Stimulated activated CD8-positive, alpha-beta memory T cell treated with anti-CD3 and anti-CD28 coated beads, Interleukin-15, amount 100 ng/mL, for 1 hour (primary cell): ENCODE measurements around the gene SBNO2.

ENCODE experiments used
- DNase-seq: peaks from one replicate; pipeline ENCODE4 v3.0.0-alpha.2; 2020; ENCODE audit warnings: low read depth

The SBNO2 gene

DNA sequence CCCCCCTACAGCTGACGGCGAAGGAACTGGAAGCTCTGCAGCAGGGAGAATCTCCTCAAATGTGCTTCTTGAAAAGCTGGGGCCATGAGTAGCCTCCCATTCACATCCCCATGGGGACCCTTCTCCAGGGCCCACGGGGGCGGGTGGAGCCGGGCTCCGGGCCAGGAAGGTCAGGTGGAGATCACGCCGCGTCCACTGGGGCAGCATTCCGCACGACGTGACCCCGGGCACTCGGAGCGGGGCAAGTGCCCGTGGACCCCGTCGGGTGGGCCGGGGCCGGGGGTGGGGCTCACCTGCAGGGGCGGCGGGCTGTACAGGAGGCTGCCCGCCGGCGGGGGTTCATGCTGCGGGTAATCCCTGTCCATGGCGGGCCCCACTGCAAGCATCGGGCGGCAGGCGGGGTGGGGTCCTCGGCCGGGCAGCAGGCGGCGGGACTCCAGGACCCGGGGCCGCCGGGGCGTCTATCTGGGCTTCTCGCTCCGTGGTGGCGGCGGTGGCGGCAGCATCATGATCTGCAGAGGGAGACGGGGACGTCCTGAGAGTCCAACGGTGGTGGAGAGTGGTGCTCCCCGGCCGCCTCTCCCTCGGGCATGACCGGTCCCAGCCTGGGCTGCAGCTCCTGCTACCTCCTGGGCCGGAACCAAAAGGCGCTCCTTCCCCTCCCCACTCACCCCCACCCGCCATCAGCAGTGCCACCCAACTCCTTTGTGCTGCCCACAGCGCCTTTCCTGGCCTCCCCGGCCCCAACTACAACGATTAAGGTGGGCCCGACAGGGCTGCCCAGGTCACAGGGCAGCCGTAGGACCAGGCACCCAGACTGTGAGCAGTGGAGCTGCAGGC lies 20.0 kb downstream of the SBNO2 start:
- no peak for DNase-seq

DNA sequence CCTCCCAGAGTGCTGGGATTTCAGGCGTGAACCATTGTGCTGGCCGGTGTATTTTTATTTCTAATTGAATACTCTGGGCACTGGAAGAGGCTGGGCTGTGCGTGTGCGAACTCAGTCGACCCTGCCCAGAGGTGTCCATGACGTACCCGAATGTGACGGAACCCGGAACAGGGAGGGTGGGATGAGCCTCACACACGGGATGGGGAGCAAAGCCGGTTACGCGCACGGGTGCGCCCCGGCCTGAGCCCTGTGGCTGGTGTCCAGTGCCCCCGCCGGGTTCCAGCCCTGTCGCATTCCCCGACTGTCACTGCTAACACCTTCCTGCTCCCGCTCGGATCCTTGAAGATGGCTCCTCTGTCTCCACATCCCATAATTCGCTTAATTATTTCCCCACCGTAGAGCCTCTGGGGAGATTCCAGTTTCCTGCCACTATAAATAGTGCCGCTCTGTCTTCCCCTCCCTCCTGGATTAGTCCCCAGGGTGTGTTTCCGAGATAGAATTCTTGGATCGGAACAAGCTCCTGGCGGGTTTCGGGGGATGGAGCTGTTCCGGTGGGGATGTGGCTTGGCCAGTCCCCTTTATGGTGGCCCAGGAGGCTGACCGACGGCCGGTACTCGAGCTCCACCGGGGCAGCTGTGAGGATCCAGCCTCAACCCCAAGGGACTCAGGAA lies 22.0 kb downstream of the SBNO2 start:
- DNase-seq: no peak

DNA sequence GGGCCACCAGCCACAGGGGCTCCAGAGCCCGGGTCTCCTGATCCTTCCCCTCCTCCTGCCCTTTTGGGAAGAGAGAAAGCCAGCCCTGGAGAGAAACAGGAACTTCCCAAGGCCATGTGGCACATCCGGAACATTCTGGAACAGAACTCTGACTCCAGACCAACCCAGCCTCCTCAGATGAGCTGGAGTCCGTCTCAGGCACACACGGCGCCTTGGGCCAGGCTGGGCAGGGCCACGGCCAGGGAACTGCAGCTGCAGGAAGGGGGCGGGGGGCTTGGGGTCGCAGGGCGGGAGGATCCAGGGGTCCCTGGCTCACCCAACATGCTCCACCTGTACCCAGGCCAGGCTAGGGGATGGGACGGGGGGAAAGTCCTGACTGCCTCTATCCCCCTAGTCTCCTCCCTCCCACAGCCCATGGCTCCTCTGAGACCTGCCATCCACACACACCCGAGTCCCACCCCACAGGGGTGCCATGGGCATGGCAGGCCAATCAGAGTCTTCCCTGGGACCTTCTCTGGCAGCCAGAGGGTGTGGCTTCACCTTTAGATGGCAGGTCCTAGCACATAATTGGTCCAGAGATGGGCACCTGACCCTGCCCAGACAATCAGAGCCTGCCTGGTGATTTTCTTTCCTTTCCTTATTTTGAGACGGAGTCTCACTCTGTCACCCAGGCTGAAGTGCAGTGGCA lies 22.9 kb downstream of the SBNO2 start:
- DNase-seq: no peak

DNA sequence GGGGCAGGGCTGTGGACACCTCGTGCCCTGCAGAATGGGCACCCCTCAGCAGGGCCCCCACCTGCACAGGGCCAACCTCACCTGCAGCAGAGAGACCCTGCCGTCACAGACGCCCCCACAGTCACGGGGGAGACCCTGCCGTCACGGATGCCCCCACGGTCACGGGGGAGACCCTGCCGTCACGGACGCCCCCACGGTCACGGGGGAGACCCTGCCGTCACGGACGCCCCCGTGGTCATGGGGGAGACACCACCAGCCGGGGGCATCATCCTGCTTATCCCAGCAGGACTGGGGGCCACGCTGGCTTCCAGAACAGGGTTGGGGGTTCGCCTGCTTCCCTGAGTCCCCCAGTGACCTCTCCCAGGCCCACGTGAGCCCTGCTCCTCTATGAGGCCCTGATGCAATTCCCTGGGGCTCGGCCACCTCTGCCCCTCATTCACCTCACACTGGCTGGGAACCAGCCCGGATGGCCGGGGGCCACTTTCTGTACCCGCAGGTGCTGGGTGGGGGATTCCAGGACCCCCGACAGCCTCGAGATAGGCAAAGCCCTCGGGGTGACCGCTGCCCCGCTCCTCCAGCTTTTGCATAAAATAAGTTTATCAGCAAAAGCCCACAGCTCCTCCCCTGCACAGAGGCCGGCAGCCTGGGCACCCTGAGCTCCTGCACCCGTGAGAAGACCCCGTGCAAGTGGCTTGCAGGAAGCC lies 23.6 kb downstream of the SBNO2 start:
- DNase-seq: no peak

DNA sequence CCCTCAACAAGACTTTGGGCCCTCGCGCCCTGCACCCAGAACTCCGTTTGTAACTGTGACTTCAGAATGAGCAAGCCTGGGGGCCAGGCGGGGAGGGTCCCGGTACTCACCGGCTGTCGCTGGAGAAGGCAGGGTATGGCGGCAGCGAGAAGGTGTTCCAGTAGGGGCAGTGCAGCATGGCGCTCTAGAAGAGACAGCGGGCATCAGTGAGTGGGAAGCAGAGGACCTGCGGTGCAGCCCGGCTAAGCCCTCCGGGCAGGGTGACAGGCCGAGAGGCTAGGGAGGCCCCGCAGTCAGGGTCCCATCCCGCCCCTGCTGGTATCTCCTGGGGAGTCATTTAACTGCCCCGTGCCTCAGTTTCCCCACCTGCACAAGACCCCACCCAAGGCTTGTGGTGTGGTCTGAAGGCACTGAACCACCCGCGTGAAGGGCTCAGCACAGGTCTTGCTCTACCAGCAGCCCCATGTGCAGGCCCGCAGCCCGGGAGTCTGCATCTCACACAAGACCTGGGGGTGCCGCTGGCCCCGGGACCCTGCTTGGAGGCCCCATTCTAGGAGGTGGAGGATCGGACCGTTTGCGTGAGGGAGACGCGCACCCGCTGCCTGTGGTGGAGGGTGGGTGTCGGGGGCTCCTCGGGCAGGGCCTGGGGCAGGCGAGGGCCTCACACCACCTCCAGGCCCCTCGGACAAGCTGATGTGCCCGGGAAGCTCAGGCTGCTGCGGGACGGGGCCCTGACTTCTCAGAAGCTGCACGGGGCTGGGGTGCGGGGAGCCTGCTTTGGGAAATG lies 24.6 kb downstream of the SBNO2 start:
- no peak for DNase-seq

DNA sequence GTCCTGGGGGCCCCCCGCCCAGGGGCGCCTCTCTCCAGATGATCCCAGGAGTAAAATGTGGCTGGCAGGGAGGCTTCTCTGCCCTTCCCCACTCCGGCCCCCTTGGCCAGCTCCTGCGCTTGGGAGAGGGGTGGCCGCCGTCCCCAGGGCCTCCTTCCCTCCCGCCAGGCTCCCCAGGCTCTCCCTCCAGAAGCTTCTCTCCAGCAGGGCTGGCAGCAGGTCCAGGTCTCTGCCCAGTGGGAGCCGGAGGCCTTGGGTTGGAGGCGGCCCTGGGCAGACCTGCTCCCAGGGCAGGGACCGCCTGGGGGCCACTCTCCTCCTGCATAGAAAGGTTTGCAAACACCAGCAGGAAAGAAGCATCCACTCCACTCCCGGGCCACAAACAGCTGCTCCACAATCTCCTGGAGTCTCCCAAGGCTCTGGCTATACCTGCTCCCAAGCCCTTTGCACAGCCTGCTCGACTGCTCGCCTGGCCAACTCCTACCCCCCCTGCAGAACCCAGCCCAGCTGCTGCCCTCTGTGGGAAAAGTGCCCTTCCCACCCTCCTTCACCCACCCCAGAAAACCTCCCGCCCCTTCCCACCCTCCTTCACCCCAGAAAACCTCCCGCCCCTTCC lies 26.0 kb downstream of the SBNO2 start:
- no peak for DNase-seq

DNA sequence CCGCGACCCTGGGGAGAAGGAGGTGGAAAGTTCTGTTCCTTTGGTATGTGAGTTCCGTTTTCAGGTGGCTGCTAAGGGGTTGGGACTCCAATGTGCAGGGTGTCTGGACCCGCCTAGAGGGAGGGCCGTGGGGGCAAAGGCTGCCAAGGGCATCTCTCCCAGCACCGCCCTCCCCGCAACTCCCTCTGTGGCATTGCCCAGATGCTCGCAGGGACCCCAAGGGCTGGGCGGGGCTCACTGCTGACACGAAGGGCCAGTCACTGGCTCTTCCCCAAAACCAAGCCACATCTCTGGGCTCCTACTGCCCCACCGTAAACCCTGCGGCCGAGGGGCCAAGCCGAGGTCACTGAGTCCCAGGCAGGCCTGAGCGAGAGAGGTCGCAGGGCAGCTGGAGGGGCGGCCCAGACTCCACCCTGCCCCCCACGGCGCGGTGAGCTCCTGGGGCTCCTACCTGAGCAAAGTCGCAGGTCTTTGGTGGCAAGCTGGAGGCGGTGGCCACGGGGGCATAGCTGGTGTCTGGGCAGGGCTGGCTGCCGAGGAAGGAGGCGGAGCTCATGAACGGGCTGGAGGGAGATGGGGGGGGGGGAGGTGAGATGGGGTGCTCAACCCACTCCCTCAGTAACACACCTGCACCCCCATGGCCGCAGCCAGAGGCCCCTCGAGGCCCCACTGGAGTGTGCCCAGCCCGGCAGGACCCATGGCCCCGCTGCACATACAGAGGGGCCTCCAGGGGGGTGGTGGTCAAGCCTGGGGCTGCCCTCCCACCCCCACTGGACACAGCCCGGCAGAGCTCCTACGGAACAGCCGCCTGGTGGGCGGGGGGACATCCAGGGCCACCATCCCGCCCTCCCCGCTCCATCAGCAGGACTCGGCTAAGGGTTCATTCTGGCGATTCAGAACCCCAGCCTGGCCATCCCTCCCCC lies 26.9 kb downstream of the SBNO2 start:
- no peak for DNase-seq

DNA sequence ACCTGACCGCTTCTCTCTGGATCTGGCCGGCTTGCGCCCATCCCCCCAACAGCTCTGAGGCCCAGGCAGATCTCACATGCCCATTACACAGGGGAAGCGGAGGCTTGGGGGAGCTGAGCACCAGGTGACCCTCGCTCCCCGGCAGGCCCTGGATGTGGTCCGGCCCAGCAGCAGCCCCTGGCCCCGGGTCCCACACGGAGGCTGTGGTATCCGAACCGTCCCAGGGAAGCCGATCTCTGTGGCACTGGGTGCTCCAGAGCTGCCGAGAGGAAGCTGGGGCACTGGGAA lies 27.7 kb downstream of the SBNO2 start:
- DNase-seq: no peak

DNA sequence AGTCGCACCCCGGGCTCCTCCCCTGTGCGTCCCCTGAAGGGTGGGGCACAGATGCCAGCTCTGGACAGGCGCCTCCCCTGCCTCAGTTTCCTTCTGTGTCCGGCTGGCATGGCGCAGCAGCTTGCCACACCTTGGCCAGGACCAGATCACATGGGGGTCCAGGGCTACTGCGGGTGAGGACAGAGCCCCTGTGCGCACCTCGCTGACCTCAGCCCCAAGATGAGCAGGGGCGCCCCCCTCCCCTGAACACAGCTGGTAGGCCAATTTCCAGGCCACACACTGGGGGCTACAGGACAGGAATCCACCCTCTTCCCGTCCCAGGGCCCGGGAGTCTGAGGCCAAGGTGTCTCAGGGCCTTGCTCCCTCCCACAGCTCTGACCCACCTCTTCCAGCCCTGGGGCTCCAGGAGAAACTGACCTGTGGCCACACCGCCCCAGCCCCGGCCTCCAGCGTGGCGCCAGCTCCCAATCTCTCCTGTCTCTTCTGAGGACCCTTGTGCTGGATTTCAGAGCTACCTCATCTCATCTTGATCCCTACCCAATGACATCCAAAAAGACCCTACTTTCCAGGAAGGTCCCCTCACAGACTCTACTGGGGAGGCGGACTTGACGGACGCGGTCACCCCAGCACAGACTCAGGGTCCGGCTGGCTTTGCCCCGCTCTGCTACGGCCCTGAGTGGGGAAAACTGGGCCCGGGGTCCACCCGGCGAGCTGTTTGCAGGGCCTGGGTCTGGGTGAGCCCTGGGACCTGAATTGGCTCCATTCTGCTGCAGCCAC lies 28.2 kb downstream of the SBNO2 start:
- DNase-seq: no peak

DNA sequence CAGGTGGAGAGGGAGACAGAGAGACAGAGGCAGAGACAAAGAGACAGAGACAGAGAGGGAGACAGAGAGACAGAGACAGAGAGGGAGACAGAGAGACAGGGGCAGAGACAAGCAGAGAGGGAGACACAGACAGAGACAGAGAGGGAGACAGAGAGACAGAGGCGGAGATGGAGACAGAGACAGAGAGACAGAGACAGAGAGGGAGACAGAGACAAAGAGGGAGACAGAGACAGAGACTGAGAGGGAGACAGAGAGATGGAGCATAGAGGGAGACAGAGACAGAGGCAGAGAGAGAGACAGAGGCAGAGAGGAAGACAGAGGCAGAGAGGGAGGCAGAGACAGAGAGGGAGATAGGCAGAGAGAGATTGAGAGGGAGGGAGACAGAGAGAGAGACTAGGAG lies 29.3 kb downstream of the SBNO2 start:
- no peak for DNase-seq

DNA sequence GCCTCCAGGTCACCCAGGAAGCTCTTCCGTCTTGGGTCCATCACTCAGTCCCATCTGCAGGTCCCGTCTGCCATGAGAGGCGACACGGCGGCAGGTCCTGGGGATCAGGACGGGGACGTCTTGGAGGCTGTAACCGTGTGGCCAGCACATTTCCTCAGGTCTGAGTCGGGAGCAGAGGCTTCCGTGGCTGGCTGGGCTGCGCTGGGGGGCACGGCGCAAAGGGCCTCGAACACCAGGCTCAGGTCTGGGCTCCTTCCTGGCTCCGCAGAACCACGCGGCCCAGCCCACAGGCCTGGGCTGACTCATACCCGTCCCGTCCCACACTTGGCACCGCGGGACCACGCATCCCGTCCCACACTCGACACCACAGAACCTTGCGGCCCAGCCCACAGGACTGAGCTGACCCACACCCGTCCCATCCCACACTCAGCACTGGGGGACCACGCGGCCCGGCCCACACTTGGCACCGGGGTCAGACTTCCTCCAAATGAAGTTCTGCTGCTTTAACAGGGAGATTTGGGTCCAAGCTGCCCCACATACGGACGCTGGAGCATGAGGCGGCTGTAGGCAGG lies 30.2 kb downstream of the SBNO2 start:
- DNase-seq: no peak

DNA sequence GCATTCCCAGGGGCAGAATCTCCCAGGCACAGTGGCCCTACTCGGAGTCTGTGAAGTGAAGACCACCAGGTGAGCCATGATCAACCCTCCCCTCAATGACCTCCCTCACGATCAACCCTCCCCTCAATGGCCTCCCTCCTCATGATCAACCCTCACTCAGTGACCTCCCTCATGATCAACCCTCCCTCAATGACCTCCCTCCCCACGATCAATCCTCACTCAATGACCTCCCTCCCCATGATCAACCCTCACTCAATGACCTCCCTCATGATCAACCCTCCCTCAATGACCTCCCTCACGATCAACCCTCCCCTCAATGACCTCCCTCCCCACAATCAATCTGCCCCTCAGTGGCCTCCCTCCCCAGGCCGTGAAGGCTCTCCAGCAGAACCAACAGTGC lies 32.1 kb downstream of the SBNO2 start:
- DNase-seq: no peak

DNA sequence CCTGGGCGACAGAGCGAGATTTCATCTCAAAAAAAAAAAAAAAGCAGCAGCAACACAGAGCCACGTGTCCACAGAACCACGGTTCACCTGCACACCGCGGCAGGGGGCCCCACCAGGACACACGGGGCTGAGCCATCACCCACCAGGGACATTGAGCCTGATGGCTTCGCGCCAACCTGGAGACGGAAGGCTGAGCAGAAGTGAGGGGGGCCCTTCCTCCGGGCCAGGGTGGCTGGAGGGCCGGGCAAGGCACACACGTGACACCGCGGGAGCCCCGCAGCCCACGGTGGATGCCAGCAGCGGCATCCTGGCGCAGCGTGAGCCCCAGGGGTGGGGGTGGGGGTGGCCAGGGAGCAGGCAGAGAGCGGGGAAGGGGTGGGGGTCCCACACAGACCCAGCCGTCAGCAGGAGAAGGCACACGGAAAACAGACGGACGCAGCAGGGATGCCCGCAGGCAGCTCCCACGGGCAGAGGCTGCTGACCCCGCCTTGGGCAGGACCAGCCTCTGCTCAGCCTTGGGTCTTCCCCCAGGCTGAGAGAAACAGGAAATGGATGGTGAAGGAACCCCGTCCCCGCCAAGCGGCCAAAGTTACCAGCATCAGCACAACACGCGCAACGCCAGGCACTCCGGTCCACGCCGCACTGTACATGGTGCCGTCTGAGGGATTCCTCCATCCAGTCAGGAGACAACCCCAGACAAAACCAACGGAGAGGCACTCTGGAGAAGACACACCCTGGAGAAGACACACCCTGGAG lies 33.6 kb downstream of the SBNO2 start:
- no peak for DNase-seq

DNA sequence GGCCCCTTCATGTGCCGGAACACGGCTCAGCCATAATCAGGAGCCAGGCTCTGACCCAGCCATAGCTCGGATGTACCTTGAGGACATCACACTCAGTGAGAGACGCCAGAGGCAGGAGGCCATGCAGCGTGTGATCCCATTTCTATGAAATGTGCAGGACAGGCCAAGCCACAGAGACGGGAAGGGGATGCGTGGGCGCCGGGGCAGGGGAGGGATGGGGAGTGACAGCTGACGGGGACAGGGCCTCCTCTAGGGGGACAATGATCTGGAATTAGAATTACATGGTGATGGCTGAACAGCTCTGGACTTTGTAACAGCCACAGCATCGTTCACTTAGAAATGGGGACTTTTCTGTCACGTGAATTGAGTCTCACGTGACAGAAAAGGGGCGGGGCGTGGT lies 34.9 kb downstream of the SBNO2 start:
- DNase-seq: no peak

DNA sequence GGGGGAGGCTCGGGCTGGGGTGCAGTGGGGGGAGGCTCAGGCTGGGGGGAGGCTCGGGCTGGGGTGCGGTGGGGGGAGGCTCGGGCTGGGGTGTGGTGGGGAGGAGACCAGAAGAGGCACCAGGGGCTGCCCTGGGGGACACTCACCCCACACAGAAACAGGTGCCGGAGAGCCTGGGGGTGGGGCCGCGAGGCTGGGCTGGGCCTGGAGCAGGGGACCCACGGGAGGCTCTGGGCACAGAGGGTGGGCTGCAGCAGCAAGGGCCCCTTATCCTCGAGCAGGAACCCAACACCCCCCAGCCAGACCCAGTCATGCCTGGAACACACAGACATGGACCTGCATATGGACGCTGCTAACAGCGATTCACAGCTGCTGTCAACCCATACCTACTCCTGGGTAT lies 35.9 kb downstream of the SBNO2 start:
- DNase-seq: no peak

DNA sequence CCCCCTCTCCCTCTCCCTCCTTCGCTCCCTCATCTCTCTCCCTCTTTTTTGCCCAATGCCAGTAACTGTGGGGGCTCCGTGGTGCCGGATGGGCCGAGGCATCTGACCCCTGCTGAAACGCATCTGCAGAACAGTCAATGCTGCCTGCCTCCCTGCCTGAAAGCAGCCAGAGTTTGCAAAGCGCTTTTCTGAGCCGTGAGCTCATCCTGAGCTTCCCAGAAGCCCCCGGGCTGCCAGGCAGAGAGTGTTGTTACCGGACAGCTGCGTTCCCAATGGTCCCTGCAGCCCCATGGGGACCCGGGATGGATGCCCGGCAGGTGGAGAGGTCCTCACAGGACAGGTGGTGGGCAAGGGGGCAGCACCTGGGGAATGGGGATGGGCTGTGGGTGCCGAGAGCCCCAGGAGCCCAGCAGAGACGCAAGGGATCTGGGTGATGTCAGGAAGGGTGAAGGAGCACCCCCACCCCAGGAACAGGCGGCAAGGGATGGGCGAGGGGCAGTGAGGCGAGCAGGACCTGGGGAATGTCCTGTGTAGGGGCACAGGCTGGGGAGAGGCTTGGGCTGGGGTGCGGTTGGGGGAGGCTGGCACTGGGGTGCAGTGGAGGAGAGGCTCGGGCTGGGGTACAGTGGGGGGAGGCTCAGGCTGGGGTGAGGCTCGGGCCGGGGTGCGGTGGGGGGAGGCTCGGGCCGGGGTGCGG lies 37.3 kb downstream of the SBNO2 start:
- no peak for DNase-seq

DNA sequence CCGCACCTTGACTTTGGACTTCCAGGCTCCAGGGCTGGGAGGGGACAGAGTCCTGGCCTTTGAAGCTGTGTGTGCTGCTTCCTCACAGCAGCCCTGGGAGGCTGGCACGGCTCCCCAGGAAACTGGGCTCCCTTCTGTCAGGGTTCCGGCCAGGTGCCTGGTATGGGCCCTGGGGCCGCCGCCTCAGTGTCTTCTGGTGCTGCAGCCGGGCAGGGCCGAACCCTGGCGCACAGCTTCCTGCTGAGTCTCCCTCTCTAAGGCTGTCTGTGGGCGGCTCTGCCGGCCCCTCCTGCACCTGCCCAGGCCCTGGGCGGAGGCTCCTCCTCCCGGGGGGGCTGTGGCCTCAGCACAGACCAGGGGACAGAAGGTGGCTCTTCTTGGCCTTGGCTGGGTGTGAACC lies 37.9 kb downstream of the SBNO2 start:
- DNase-seq: no peak

DNA sequence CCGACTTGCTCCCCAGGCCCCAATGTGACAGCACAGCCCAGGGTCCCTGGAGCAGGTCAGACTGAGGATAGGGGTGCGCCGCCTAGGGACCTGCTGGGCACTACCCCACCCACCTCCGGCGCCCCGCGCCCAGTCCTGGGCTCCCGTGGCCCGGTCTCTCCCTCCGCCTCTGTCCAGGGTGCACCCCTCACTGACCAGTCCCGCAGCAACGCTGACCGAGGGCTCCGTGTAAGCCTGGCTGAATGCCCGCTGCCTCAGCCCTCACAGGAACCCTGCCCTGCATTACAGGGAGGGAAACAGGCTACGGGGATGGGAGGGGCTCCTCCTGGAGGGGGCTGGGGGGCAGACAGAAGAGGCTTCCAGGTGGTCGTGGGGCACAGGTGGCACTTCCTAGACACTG lies 38.6 kb downstream of the SBNO2 start:
- no peak for DNase-seq
